Effector memory CD8-positive, alpha-beta T cell (primary cell): ENCODE results near the gene TTC1.
A peak's percentile ranks its signal among the peaks of the same experiment; 100 is the strongest.
"Not testable (repeated sequence)": the region's sequence is repeated elsewhere in the genome, so short reads cannot be mapped to it uniquely, and the experiment has no call there.

Experiments used
- ATAC-seq: fragments of 150-1000 bp; cut with Tn5 transposase; replicated peaks from 2 replicates; pipeline ENCODE4 v1.10.0; 2021; ENCODE audit warnings: mild to moderate bottlenecking, moderate library complexity
- DNase-seq, 3 experiments: peaks; one replicate each; pipeline ENCODE4 v3.0.0; 2021
- H3K27ac Mint-ChIP-seq, 2 donors: one replicate each; pipeline ENCODE4 v1.8.0; 2022; ENCODE audit warnings: mild to moderate bottlenecking in 2 of 2, mixed read lengths in 2 of 2, moderate library complexity in 2 of 2
- H3K27me3 Mint-ChIP-seq, 2 donors: one replicate each; pipeline ENCODE4 v1.8.0; 2022; ENCODE audit warnings: mixed read lengths in 2 of 2
- H3K36me3 Mint-ChIP-seq: one replicate; pipeline ENCODE4 v1.8.0; 2022; ENCODE audit warnings: mild to moderate bottlenecking, moderate library complexity, mixed read lengths; ENCODE audit not compliant: insufficient read depth
- H3K4me1 Mint-ChIP-seq, 2 donors: one replicate each; pipeline ENCODE4 v1.8.0; 2022; ENCODE audit warnings: low read depth in 2 of 2, mixed read lengths in 2 of 2
- H3K4me3 Mint-ChIP-seq, 2 donors: one replicate each; pipeline ENCODE4 v1.8.0; 2022; ENCODE audit warnings: mild to moderate bottlenecking in 2 of 2, mixed read lengths in 2 of 2, moderate library complexity in 2 of 2
- H3K9me3 Mint-ChIP-seq, 2 donors: one replicate each; pipeline ENCODE4 v1.8.0; 2022; ENCODE audit warnings: mixed read lengths in 2 of 2

The TTC1 gene

GRCh38 chr5:159976921-159977320 lies 32.0 kb upstream of the TTC1 start:
- no peaks in the 10 kb centered on the region for H3K9me3 Mint-ChIP-seq
- DNase-seq (no peak), ATAC-seq (no peak)
- H3K36me3 Mint-ChIP-seq: peaks cover 2% of the 10 kb centered on the region
- peaks cover 6 to 7% of the 10 kb centered on the region in 2 donors for H3K4me1 Mint-ChIP-seq
- no peak overlapping the region for H3K27ac Mint-ChIP-seq
- H3K27me3 Mint-ChIP-seq: peaks cover 48 to 88% of the 10 kb centered on the region in 2 donors
- H3K4me3 Mint-ChIP-seq: no peak overlapping the region

GRCh38 chr5:159978358-159978757 lies 30.6 kb upstream of the TTC1 start:
- Mint-ChIP-seq H3K4me1 (no peaks in the 10 kb centered on the region), H3K4me3 (no peak overlapping the region), H3K27me3 (peaks cover 39 to 87% of the 10 kb centered on the region in 2 donors), H3K9me3 (no peaks in the 10 kb centered on the region), H3K36me3 (peaks cover 2% of the 10 kb centered on the region), H3K27ac (no peak overlapping the region)
- no peak for ATAC-seq
- no peak for DNase-seq

- Mint-ChIP-seq H3K27me3 (peaks cover 39 to 86% of the 10 kb centered on the region in 2 donors), H3K4me3 (no peak overlapping the region), H3K4me1 (no peaks in the 10 kb centered on the region), H3K36me3 (no peaks in the 10 kb centered on the region), H3K9me3 (no peaks in the 10 kb centered on the region), H3K27ac (no peak overlapping the region)
- no peak for ATAC-seq
- DNase-seq: no peak
These were observed 26.3 kb upstream of the TTC1 start for GRCh38 chr5:159982421-159983173.

- H3K9me3 Mint-ChIP-seq: no peaks in the 10 kb centered on the region
- ATAC-seq: peak; percentile 93
- peak overlapping the region; percentile 61 to 66 for H3K4me3 Mint-ChIP-seq
- H3K27me3 Mint-ChIP-seq: peaks cover 41 to 92% of the 10 kb centered on the region in 2 donors
- peak; percentile 58 to 62 (median 60) for DNase-seq
- H3K4me1 Mint-ChIP-seq: no peaks in the 10 kb centered on the region
- no peak overlapping the region for H3K27ac Mint-ChIP-seq
- no peaks in the 10 kb centered on the region for H3K36me3 Mint-ChIP-seq
These were observed 21.8 kb upstream of the TTC1 start for GRCh38 chr5:159987031-159987674.

GRCh38 chr5:159990506-159990905 lies 18.4 kb upstream of the TTC1 start:
- H3K9me3 Mint-ChIP-seq: peaks cover 0 to 4% of the 10 kb centered on the region in 2 donors
- ATAC-seq (no peak), DNase-seq (no peak)
- peaks cover 49 to 84% of the 10 kb centered on the region in 2 donors for H3K27me3 Mint-ChIP-seq
- H3K4me1 Mint-ChIP-seq: no peaks in the 10 kb centered on the region
- H3K36me3 Mint-ChIP-seq: no peaks in the 10 kb centered on the region
- no peak overlapping the region for H3K27ac Mint-ChIP-seq
- no peak overlapping the region for H3K4me3 Mint-ChIP-seq

GRCh38 chr5:159992566-159992965 lies 16.4 kb upstream of the TTC1 start:
- Mint-ChIP-seq H3K4me3 (no peak overlapping the region), H3K4me1 (no peaks in the 10 kb centered on the region), H3K9me3 (peaks cover 0 to 4% of the 10 kb centered on the region in 2 donors), H3K27me3 (peaks cover 50 to 76% of the 10 kb centered on the region in 2 donors), H3K36me3 (no peaks in the 10 kb centered on the region), H3K27ac (no peak overlapping the region)
- DNase-seq (no peak), ATAC-seq (no peak)

GRCh38 chr5:159993194-159993593 lies 15.7 kb upstream of the TTC1 start:
- H3K4me1 Mint-ChIP-seq: no peaks in the 10 kb centered on the region
- no peak overlapping the region for H3K4me3 Mint-ChIP-seq
- no peaks in the 10 kb centered on the region for H3K36me3 Mint-ChIP-seq
- ATAC-seq: no peak
- no peak overlapping the region for H3K27ac Mint-ChIP-seq
- DNase-seq: no peak
- H3K27me3 Mint-ChIP-seq: peaks cover 46 to 69% of the 10 kb centered on the region in 2 donors
- peaks cover 0 to 4% of the 10 kb centered on the region in 2 donors for H3K9me3 Mint-ChIP-seq

- no peaks in the 10 kb centered on the region for H3K36me3 Mint-ChIP-seq
- no peaks in the 10 kb centered on the region for H3K4me1 Mint-ChIP-seq
- H3K27me3 Mint-ChIP-seq: peaks cover 47 to 51% of the 10 kb centered on the region in 2 donors
- H3K4me3 Mint-ChIP-seq: no peak overlapping the region
- no peak overlapping the region for H3K27ac Mint-ChIP-seq
- peaks cover 0 to 4% of the 10 kb centered on the region in 2 donors for H3K9me3 Mint-ChIP-seq
- DNase-seq: no peak
- ATAC-seq: no peak
These were observed 13.0 kb upstream of the TTC1 start for GRCh38 chr5:159995907-159996306.

- DNase-seq (no peak), ATAC-seq (no peak)
- no peak overlapping the region for H3K27ac Mint-ChIP-seq
- H3K9me3 Mint-ChIP-seq: no peaks in the 10 kb centered on the region
- H3K4me3 Mint-ChIP-seq: no peak overlapping the region
- no peaks in the 10 kb centered on the region for H3K4me1 Mint-ChIP-seq
- H3K36me3 Mint-ChIP-seq: no peaks in the 10 kb centered on the region
- H3K27me3 Mint-ChIP-seq: peaks cover 28 to 44% of the 10 kb centered on the region in 2 donors
These were observed 7.5 kb upstream of the TTC1 start for GRCh38 chr5:160001457-160001856.

- no peaks in the 10 kb centered on the region for H3K9me3 Mint-ChIP-seq
- H3K4me1 Mint-ChIP-seq: peaks cover 22 to 28% of the 10 kb centered on the region in 2 donors
- H3K4me3 Mint-ChIP-seq: no peak overlapping the region
- H3K36me3 Mint-ChIP-seq: peaks cover 22% of the 10 kb centered on the region
- peaks cover 8% of the 10 kb centered on the region in 2 donors for H3K27me3 Mint-ChIP-seq
- no peak overlapping the region for H3K27ac Mint-ChIP-seq
- DNase-seq (no peak), ATAC-seq (no peak)
These were observed 1.4 kb upstream of the TTC1 start for GRCh38 chr5:160007514-160007913.

- H3K4me1 Mint-ChIP-seq: peaks cover 22 to 28% of the 10 kb centered on the region in 2 donors
- not testable (repeated sequence) for DNase-seq, H3K9me3 Mint-ChIP-seq, H3K27me3 Mint-ChIP-seq, ATAC-seq
- H3K36me3 Mint-ChIP-seq: peaks cover 29% of the 10 kb centered on the region
- peak overlapping the region; percentile 97 to 98 for H3K27ac Mint-ChIP-seq
- H3K4me3 Mint-ChIP-seq: peak overlapping the region; percentile 92 to 99
These were observed 436 bp upstream of the TTC1 start for GRCh38 chr5:160008529-160008876.

GRCh38 chr5:160009591-160009989 lies 651 bp downstream of the TTC1 start:
- peaks cover 22 to 28% of the 10 kb centered on the region in 2 donors for H3K4me1 Mint-ChIP-seq

GRCh38 chr5:160011471-160011870 lies 2.5 kb downstream of the TTC1 start:
- H3K36me3 Mint-ChIP-seq: peaks cover 39% of the 10 kb centered on the region
- no peaks in the 10 kb centered on the region for H3K27me3 Mint-ChIP-seq
- DNase-seq: no peak
- peak overlapping the region in 1 of 2 donors; percentile 76 for H3K27ac Mint-ChIP-seq
- peaks cover 25 to 28% of the 10 kb centered on the region in 2 donors for H3K4me1 Mint-ChIP-seq
- H3K4me3 Mint-ChIP-seq: no peak overlapping the region
- ATAC-seq: no peak
- no peaks in the 10 kb centered on the region for H3K9me3 Mint-ChIP-seq

More at GRCh38 chr5:160009591-160009989, 651 bp downstream of the TTC1 start:
- no peak for DNase-seq
- Mint-ChIP-seq H3K27ac (peak overlapping the region; percentile 97 to 98), H3K9me3 (no peaks in the 10 kb centered on the region), H3K4me3 (peak overlapping the region; percentile 92 to 99), H3K36me3 (peaks cover 34% of the 10 kb centered on the region), H3K27me3 (no peaks in the 10 kb centered on the region)
- ATAC-seq: no peak

GRCh38 chr5:160014197-160014596 lies 5.3 kb downstream of the TTC1 start:
- H3K27me3 Mint-ChIP-seq, H3K4me3 Mint-ChIP-seq, H3K27ac Mint-ChIP-seq, DNase-seq, ATAC-seq, H3K9me3 Mint-ChIP-seq: not testable (repeated sequence)
- Mint-ChIP-seq H3K4me1 (peaks cover 23 to 27% of the 10 kb centered on the region in 2 donors), H3K36me3 (peaks cover 38% of the 10 kb centered on the region)
